KMS-11 (cell line): ENCODE results near the gene TMEM145.
"Not testable (repeated sequence)": the region's sequence is repeated elsewhere in the genome, so short reads cannot be mapped to it uniquely, and the experiment has no call there.

Experiments used
- H2AFZ ChIP-seq: fragments of 200-600 bp; sonication (generic); 2 replicates; pipeline ENCODE4 v1.6.1; 2016; ENCODE audit warnings: antibody characterized with exemption, mixed run types, low read depth
- H3K27ac ChIP-seq: fragments of 200-600 bp; sonication (generic); 2 replicates; pipeline ENCODE4 v1.6.1; 2016; ENCODE audit warnings: mild to moderate bottlenecking, mixed run types
- H3K27me3 ChIP-seq: fragments of 200-600 bp; sonication (generic); 2 replicates; pipeline ENCODE4 v1.6.1; 2017; ENCODE audit warnings: mild to moderate bottlenecking, low read depth, mixed run types, moderate library complexity; ENCODE audit not compliant: insufficient read depth
- H3K36me3 ChIP-seq: fragments of 200-600 bp; sonication (generic); 2 replicates; pipeline ENCODE4 v1.6.1; 2017; ENCODE audit warnings: mild to moderate bottlenecking, mixed run types; ENCODE audit not compliant: insufficient read depth
- H3K4me1 ChIP-seq: fragments of 200-600 bp; sonication (generic); 2 replicates; pipeline ENCODE4 v1.6.1; 2016; ENCODE audit warnings: mild to moderate bottlenecking, low read depth, mixed run types; ENCODE audit not compliant: poor library complexity, severe bottlenecking
- H3K4me2 ChIP-seq: fragments of 200-600 bp; sonication (generic); 2 replicates; pipeline ENCODE4 v1.7.0; 2016; ENCODE audit warnings: mild to moderate bottlenecking, mixed run types
- H3K4me3 ChIP-seq: fragments of 200-600 bp; sonication (generic); IDR thresholded peaks from 2 replicates; pipeline ENCODE4 v1.6.1; 2017; ENCODE audit warnings: low read depth, low read length, mixed read lengths; ENCODE audit not compliant: insufficient read depth
- H3K79me2 ChIP-seq: fragments of 200-600 bp; sonication (generic); 2 replicates; pipeline ENCODE4 v1.6.1; 2016; ENCODE audit warnings: low read depth, mixed run types; ENCODE audit not compliant: insufficient read depth
- H3K9ac ChIP-seq: fragments of 200-600 bp; sonication (generic); 2 replicates; pipeline ENCODE4 v1.6.1; 2016; ENCODE audit warnings: mild to moderate bottlenecking, mixed run types
- H4K20me1 ChIP-seq: fragments of 200-600 bp; sonication (generic); 2 replicates; pipeline ENCODE4 v1.6.1; 2016; ENCODE audit warnings: mild to moderate bottlenecking, mixed run types; ENCODE audit not compliant: insufficient read depth
- TF ChIP-seq, protein P1 (sequence below): fragments of 200-600 bp; sonication (generic); conservative IDR thresholded peaks from 2 replicates; pipeline ENCODE4 v1.6.1; 2017; ENCODE audit warnings: low read depth, mild to moderate bottlenecking, antibody characterized with exemption, low read length, moderate library complexity, mixed read lengths

TMEM145 gene

GRCh38 chr19:42313096-42313839, at the start of gene TMEM145:
TSS of gene TMEM145 (plus strand) at chr19:42313309. CDS start at chr19:42313377, 68 bp downstream.
- H3K36me3 ChIP-seq: no peaks in the 10 kb centered on the region
- no peak within 1 kb of the TSS for H3K4me3 ChIP-seq
- peak within 1 kb of the TSS; percentile 97 for H3K4me2 ChIP-seq
- H3K4me1 ChIP-seq: peaks cover 5% of the 10 kb centered on the region
- H3K27me3 ChIP-seq: peaks cover 64% of the 10 kb centered on the region
- no peak within 1 kb of the TSS for H3K27ac ChIP-seq
- TF ChIP-seq, protein P1, sequence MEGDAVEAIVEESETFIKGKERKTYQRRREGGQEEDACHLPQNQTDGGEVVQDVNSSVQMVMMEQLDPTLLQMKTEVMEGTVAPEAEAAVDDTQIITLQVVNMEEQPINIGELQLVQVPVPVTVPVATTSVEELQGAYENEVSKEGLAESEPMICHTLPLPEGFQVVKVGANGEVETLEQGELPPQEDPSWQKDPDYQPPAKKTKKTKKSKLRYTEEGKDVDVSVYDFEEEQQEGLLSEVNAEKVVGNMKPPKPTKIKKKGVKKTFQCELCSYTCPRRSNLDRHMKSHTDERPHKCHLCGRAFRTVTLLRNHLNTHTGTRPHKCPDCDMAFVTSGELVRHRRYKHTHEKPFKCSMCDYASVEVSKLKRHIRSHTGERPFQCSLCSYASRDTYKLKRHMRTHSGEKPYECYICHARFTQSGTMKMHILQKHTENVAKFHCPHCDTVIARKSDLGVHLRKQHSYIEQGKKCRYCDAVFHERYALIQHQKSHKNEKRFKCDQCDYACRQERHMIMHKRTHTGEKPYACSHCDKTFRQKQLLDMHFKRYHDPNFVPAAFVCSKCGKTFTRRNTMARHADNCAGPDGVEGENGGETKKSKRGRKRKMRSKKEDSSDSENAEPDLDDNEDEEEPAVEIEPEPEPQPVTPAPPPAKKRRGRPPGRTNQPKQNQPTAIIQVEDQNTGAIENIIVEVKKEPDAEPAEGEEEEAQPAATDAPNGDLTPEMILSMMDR: no peak
- no peaks in the 10 kb centered on the region for H3K79me2 ChIP-seq
- H4K20me1 ChIP-seq: no peaks in the 10 kb centered on the region
- H2AFZ ChIP-seq: peak within 1 kb of the TSS; percentile 53
- H3K9ac ChIP-seq: no peak within 1 kb of the TSS

GRCh38 chr19:42266105-42266504, 47.0 kb upstream of the TMEM145 start:
- not testable (repeated sequence) for H3K4me2 ChIP-seq, H3K36me3 ChIP-seq, H3K9ac ChIP-seq, H3K27ac ChIP-seq, H4K20me1 ChIP-seq, H3K27me3 ChIP-seq, H3K4me3 ChIP-seq, H2AFZ ChIP-seq, H3K4me1 ChIP-seq
- peaks cover 15% of the 10 kb centered on the region; the same call in 1 of the 2 replicates for H3K79me2 ChIP-seq

- H3K27ac ChIP-seq: not testable (repeated sequence)
- H3K4me3 ChIP-seq: peak overlapping the region; percentile 49
- peak overlapping the region; percentile 82 for H2AFZ ChIP-seq
Measured at GRCh38 chr19:42266928-42267603, 46.0 kb upstream of the TMEM145 start.

DNA sequence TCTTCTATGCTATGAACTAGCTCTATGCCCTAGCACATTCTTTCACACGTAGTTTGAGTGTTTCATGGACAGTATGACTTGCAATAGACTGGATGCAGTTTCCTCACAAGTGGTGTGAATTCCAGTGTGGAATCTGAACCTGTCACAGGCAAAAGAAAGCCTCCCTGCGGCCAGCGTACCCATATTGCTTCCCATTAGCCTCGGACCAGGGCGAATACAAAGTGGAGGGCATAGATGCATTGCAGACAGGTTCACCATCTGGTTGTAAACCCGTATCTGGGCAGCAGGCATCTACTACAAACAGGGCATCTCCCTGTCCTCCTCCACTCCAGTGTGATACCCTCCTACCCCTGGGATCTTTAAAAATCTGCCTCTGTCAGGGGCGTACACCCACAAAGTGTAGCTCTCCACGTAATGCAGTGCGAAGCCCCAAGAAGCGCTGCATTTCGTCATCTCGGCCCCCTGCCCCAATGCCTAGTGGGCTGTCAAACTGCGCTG, 45.4 kb upstream of the TMEM145 start:
- H3K4me1 ChIP-seq: peaks cover 15% of the 10 kb centered on the region
- peak overlapping the region; percentile 96 for H3K9ac ChIP-seq
- H2AFZ ChIP-seq: peak overlapping the region; percentile 82
- peak overlapping the region; percentile 35; the same call in 1 of the 2 replicates for H3K27ac ChIP-seq
- H3K4me2 ChIP-seq: peak overlapping the region; percentile 79
- no peaks in the 10 kb centered on the region for H3K27me3 ChIP-seq
- no peaks in the 10 kb centered on the region for H3K36me3 ChIP-seq
- H4K20me1 ChIP-seq: no peaks in the 10 kb centered on the region
- peak overlapping the region; percentile 49 for H3K4me3 ChIP-seq
- TF ChIP-seq, protein P1: no peak
- peaks cover 22% of the 10 kb centered on the region; the same call in 1 of the 2 replicates for H3K79me2 ChIP-seq

More at GRCh38 chr19:42266928-42267603, 46.0 kb upstream of the TMEM145 start:
- Histone ChIP-seq H3K79me2 (peaks cover 22% of the 10 kb centered on the region; the same call in 1 of the 2 replicates), H3K4me1 (peaks cover 15% of the 10 kb centered on the region), H3K4me2 (peak overlapping the region; percentile 79)
- H3K27me3 ChIP-seq, H3K36me3 ChIP-seq, H4K20me1 ChIP-seq, H3K9ac ChIP-seq: not testable (repeated sequence)

GRCh38 chr19:42268142-42268703, 44.9 kb upstream of the TMEM145 start:
- Histone ChIP-seq H3K9ac (peak overlapping the region; percentile 96), H2AFZ (peak overlapping the region; percentile 82), H4K20me1 (no peaks in the 10 kb centered on the region), H3K4me2 (peak overlapping the region; percentile 79), H3K36me3 (no peaks in the 10 kb centered on the region), H3K4me1 (peaks cover 15% of the 10 kb centered on the region), H3K4me3 (peak overlapping the region; percentile 49), H3K79me2 (peaks cover 24% of the 10 kb centered on the region; the same call in 1 of the 2 replicates), H3K27ac (peak overlapping the region; percentile 89), H3K27me3 (no peaks in the 10 kb centered on the region)
- TF ChIP-seq, protein P1: no peak
